CD8-positive, alpha-beta memory T cell (primary cell): ENCODE measurements around the gene PANX3. TPM values are rescaled to one million over a fixed set of nuclear protein-coding genes. Genes with fewer than 3 reads are reported as not detected.

Experiments used
- CTCF ChIA-PET: fragments of 350-600 bp; sonication (Branson Sonifier 250); formaldehyde crosslinking; loops from one replicate; lab custom pipeline; 2021; ENCODE audit warnings: antibody characterized with exemption; lab: Charles Lee
- POLR2A ChIA-PET: fragments of 350-600 bp; sonication (Branson Sonifier 250); formaldehyde crosslinking; loops from one replicate; lab custom pipeline; 2021; ENCODE audit warnings: antibody characterized with exemption; lab: Charles Lee
- DNase-seq, 5 donors: peaks; one replicate each; pipeline versions ENCODE4 v3.0.0 to v3.0.0-alpha.2; 2020 to 2022; ENCODE audit warnings: mixed read lengths in 1 of 5
- H3K27ac ChIP-seq: one replicate; pipeline ENCODE4 v1.7.0; 2013; ENCODE audit warnings: low read depth, mild to moderate bottlenecking, low read length, moderate library complexity
- H3K27me3 ChIP-seq: 2 replicates; pipeline ENCODE4 v1.7.0; 2013; ENCODE audit warnings: low read length, mild to moderate bottlenecking; ENCODE audit not compliant: insufficient read depth, poor library complexity, severe bottlenecking
- H3K36me3 ChIP-seq: 2 replicates; pipeline ENCODE4 v1.7.0; 2013; ENCODE audit warnings: mild to moderate bottlenecking, low read length, moderate library complexity; ENCODE audit not compliant: insufficient read depth
- H3K4me1 ChIP-seq: 2 replicates; pipeline ENCODE4 v1.7.0; 2013; ENCODE audit warnings: mild to moderate bottlenecking, low read length, moderate library complexity; ENCODE audit not compliant: insufficient read depth
- H3K4me3 ChIP-seq: 2 replicates; pipeline ENCODE4 v1.7.0; 2013; ENCODE audit warnings: mild to moderate bottlenecking, low read length
- H3K9me3 ChIP-seq: 2 replicates; pipeline ENCODE4 v1.7.0; 2013; ENCODE audit warnings: mild to moderate bottlenecking, low read length
- H3K27ac Mint-ChIP-seq, 8 donors: one replicate each; pipeline ENCODE4 v1.8.0; 2020 to 2021; ENCODE audit warnings: mixed read lengths in 8 of 8, mild to moderate bottlenecking in 6 of 8, inconsistent platforms in 3 of 8, moderate library complexity in 3 of 8
- H3K27me3 Mint-ChIP-seq, 2 donors: one replicate each; pipeline ENCODE4 v1.8.0; 2020 to 2021; ENCODE audit warnings: mixed read lengths in 2 of 2, mild to moderate bottlenecking in 1 of 2, moderate library complexity in 1 of 2
- H3K36me3 Mint-ChIP-seq, 3 donors: one replicate each; pipeline ENCODE4 v1.8.0; 2020 to 2021; ENCODE audit warnings: mixed read lengths in 3 of 3, inconsistent platforms in 1 of 3, mild to moderate bottlenecking in 1 of 3
- H3K4me1 Mint-ChIP-seq, 3 donors: one replicate each; pipeline ENCODE4 v1.8.0; 2020 to 2021; ENCODE audit warnings: mixed read lengths in 3 of 3, inconsistent platforms in 1 of 3, mild to moderate bottlenecking in 1 of 3
- H3K4me3 Mint-ChIP-seq, 7 donors: one replicate each; pipeline ENCODE4 v1.8.0; 2020 to 2021; ENCODE audit warnings: mixed read lengths in 7 of 7, mild to moderate bottlenecking in 6 of 7, moderate library complexity in 4 of 7, inconsistent platforms in 2 of 7
- H3K9me3 Mint-ChIP-seq, 5 donors: one replicate each; pipeline ENCODE4 v1.8.0; 2020 to 2022; ENCODE audit warnings: mixed read lengths in 5 of 5, mild to moderate bottlenecking in 3 of 5, moderate library complexity in 2 of 5, inconsistent platforms in 1 of 5
- polyA plus RNA-seq: library from polyadenylated mRNA; unstranded; fragments of 300-500 nt; fragmentation: Illumina TruSeq; gene quantifications from one replicate; pipeline ENCODE4 v1.2.3, GENCODE V29; 2021
- total RNA-seq, 2 experiments: library from RNA; stranded (reverse); gene quantifications; one replicate each; pipeline ENCODE4 v1.2.3, GENCODE V29; 2021

Gene PANX3
- total and polyA plus RNA-seq, 3 experiments from 2014 or later, result not detected

GRCh38 chr11:124648610-124649009, 37.4 kb downstream of the PANX3 start:
- POLR2A ChIA-PET, result no interaction called here
- Histone ChIP-seq H3K36me3 (no peaks in the 10 kb centered on the region), H3K4me3 (no peak overlapping the region), H3K27ac (no peak overlapping the region), H3K9me3 (no peaks in the 10 kb centered on the region), H3K4me1 (no peaks in the 10 kb centered on the region), H3K27me3 (no peaks in the 10 kb centered on the region)
- DNase-seq, result no peak
- CTCF ChIA-PET, result interaction anchor here (1.0 to 1.6 kb wide), 2 partner anchors 16 to 98 kb away, joined by 3 to 4 read pairs; no protein-coding TSS in a partner anchor
- Mint-ChIP-seq H3K4me1 (no peaks in the 10 kb centered on the region), H3K9me3 (no peaks in the 10 kb centered on the region), H3K27me3 (no peaks in the 10 kb centered on the region), H3K36me3 (peaks cover 0 to 8% (median 6%) of the 10 kb centered on the region in 3 donors), H3K4me3 (no peak overlapping the region), H3K27ac (no peak overlapping the region)

GRCh38 chr11:124656774-124657630, 45.8 kb downstream of the PANX3 start:
- Histone ChIP-seq H3K27me3 (no peaks in the 10 kb centered on the region), H3K36me3 (no peaks in the 10 kb centered on the region), H3K9me3 (no peaks in the 10 kb centered on the region), H3K4me1 (no peaks in the 10 kb centered on the region), H3K27ac (no peak overlapping the region), H3K4me3 (no peak overlapping the region)
- CTCF ChIA-PET, result interaction anchor here (1.4 kb wide), 1 partner anchor 13 kb away, joined by 3 read pairs; no protein-coding TSS in a partner anchor
- Mint-ChIP-seq H3K27ac (no peak overlapping the region), H3K27me3 (no peaks in the 10 kb centered on the region), H3K36me3 (peaks cover 0 to 12% (median 12%) of the 10 kb centered on the region in 3 donors), H3K9me3 (no peaks in the 10 kb centered on the region), H3K4me3 (peak overlapping the region in 1 of 7 donors; percentile 18), H3K4me1 (no peaks in the 10 kb centered on the region)
- POLR2A ChIA-PET, result no interaction called here
- no peak for DNase-seq

- POLR2A ChIA-PET, result no interaction called here
- no peak overlapping the region for H3K27ac Mint-ChIP-seq
- CTCF ChIA-PET, result no interaction called here
These were observed 46.7 kb downstream of the PANX3 start for GRCh38 chr11:124657904-124658303.

GRCh38 chr11:124658501-124658900, 47.3 kb downstream of the PANX3 start:
- no peaks in the 10 kb centered on the region for H3K9me3 ChIP-seq
- Mint-ChIP-seq H3K9me3 (no peaks in the 10 kb centered on the region), H3K27me3 (no peaks in the 10 kb centered on the region), H3K27ac (no peak overlapping the region), H3K4me1 (no peaks in the 10 kb centered on the region), H3K4me3 (no peak overlapping the region), H3K36me3 (peaks cover 0 to 9% (median 8%) of the 10 kb centered on the region in 3 donors)
- no peaks in the 10 kb centered on the region for H3K36me3 ChIP-seq
- no peak overlapping the region for H3K27ac ChIP-seq
- ChIA-PET CTCF (no interaction called here), POLR2A (no interaction called here)
- no peaks in the 10 kb centered on the region for H3K27me3 ChIP-seq
- DNase-seq, result no peak
- no peak overlapping the region for H3K4me3 ChIP-seq
- no peaks in the 10 kb centered on the region for H3K4me1 ChIP-seq

More at GRCh38 chr11:124657904-124658303, 46.7 kb downstream of the PANX3 start:
- Mint-ChIP-seq H3K36me3 (peaks cover 0 to 12% (median 10%) of the 10 kb centered on the region in 3 donors), H3K9me3 (no peaks in the 10 kb centered on the region), H3K4me1 (no peaks in the 10 kb centered on the region), H3K27me3 (no peaks in the 10 kb centered on the region), H3K4me3 (no peak overlapping the region)
- no peaks in the 10 kb centered on the region for H3K9me3 ChIP-seq
- H3K27ac ChIP-seq, result no peak overlapping the region
- H3K4me3 ChIP-seq, result no peak overlapping the region
- no peak for DNase-seq
- no peaks in the 10 kb centered on the region for H3K36me3 ChIP-seq
- H3K4me1 ChIP-seq, result no peaks in the 10 kb centered on the region
- H3K27me3 ChIP-seq, result no peaks in the 10 kb centered on the region

GRCh38 chr11:124658986-124659385, 47.8 kb downstream of the PANX3 start:
- Histone ChIP-seq H3K27ac (no peak overlapping the region), H3K36me3 (no peaks in the 10 kb centered on the region), H3K9me3 (no peaks in the 10 kb centered on the region), H3K27me3 (no peaks in the 10 kb centered on the region), H3K4me1 (no peaks in the 10 kb centered on the region), H3K4me3 (no peak overlapping the region)
- POLR2A ChIA-PET, result no interaction called here
- Mint-ChIP-seq H3K27ac (no peak overlapping the region), H3K4me1 (no peaks in the 10 kb centered on the region), H3K27me3 (no peaks in the 10 kb centered on the region), H3K36me3 (peaks cover 0 to 8% (median 7%) of the 10 kb centered on the region in 3 donors), H3K4me3 (no peak overlapping the region), H3K9me3 (no peaks in the 10 kb centered on the region)
- DNase-seq, result no peak
- CTCF ChIA-PET, result interaction anchor here (2.4 kb wide), 1 partner anchor 15 kb away, joined by 8 read pairs; no protein-coding TSS in a partner anchor

GRCh38 chr11:124661553-124661952, 50.3 kb downstream of the PANX3 start:
- Histone ChIP-seq H3K9me3 (no peaks in the 10 kb centered on the region), H3K27ac (no peak overlapping the region), H3K4me1 (no peaks in the 10 kb centered on the region), H3K27me3 (no peaks in the 10 kb centered on the region), H3K36me3 (no peaks in the 10 kb centered on the region), H3K4me3 (no peak overlapping the region)
- Mint-ChIP-seq H3K27me3 (no peaks in the 10 kb centered on the region), H3K9me3 (no peaks in the 10 kb centered on the region), H3K4me1 (no peaks in the 10 kb centered on the region), H3K4me3 (no peak overlapping the region), H3K36me3 (peaks cover 0 to 12% (median 7%) of the 10 kb centered on the region in 3 donors), H3K27ac (no peak overlapping the region)
- ChIA-PET POLR2A (no interaction called here), CTCF (interaction anchor here (1.1 kb wide), 1 partner anchor 103 kb away, joined by 3 read pairs; no protein-coding TSS in a partner anchor)
- no peak for DNase-seq

- Histone ChIP-seq H3K27ac (no peak overlapping the region), H3K9me3 (no peaks in the 10 kb centered on the region), H3K4me3 (no peak overlapping the region), H3K36me3 (no peaks in the 10 kb centered on the region), H3K27me3 (no peaks in the 10 kb centered on the region), H3K4me1 (no peaks in the 10 kb centered on the region)
- ChIA-PET POLR2A (no interaction called here), CTCF (interaction anchor here (1.1 kb wide), 1 partner anchor 103 kb away, joined by 3 read pairs; no protein-coding TSS in a partner anchor)
- H3K36me3 Mint-ChIP-seq, result peaks cover 0 to 10% (median 7%) of the 10 kb centered on the region in 3 donors
- no peaks in the 10 kb centered on the region for H3K27me3 Mint-ChIP-seq
- no peaks in the 10 kb centered on the region for H3K4me1 Mint-ChIP-seq
- H3K4me3 Mint-ChIP-seq, result no peak overlapping the region
- DNase-seq, result no peak
- H3K9me3 Mint-ChIP-seq, result no peaks in the 10 kb centered on the region
- no peak overlapping the region for H3K27ac Mint-ChIP-seq
These were observed 50.9 kb downstream of the PANX3 start for GRCh38 chr11:124662106-124662505.

GRCh38 chr11:124663861-124664260, 52.6 kb downstream of the PANX3 start:
- Histone ChIP-seq H3K27ac (no peak overlapping the region), H3K4me3 (no peak overlapping the region), H3K9me3 (no peaks in the 10 kb centered on the region), H3K27me3 (no peaks in the 10 kb centered on the region), H3K36me3 (no peaks in the 10 kb centered on the region), H3K4me1 (no peaks in the 10 kb centered on the region)
- no peak overlapping the region for H3K27ac Mint-ChIP-seq
- ChIA-PET CTCF (interaction anchor here (0.9 to 1.7 kb wide), 2 partner anchors 99 to 173 kb away, joined by 6 read pairs; no protein-coding TSS in a partner anchor), POLR2A (no interaction called here)
- no peaks in the 10 kb centered on the region for H3K9me3 Mint-ChIP-seq
- no peak overlapping the region for H3K4me3 Mint-ChIP-seq
- H3K27me3 Mint-ChIP-seq, result no peaks in the 10 kb centered on the region
- no peak for DNase-seq
- H3K36me3 Mint-ChIP-seq, result peaks cover 0 to 8% (median 3%) of the 10 kb centered on the region in 3 donors
- H3K4me1 Mint-ChIP-seq, result no peaks in the 10 kb centered on the region
